ENCODE measurements around the gene ATAD3C.
A peak's percentile ranks its signal among the peaks of the same experiment; 100 is the strongest.
"Not testable (repeated sequence)": the region's sequence is repeated elsewhere in the genome, so short reads cannot be mapped to it uniquely, and the experiment has no call there.

ATAD3C gene

DNA sequence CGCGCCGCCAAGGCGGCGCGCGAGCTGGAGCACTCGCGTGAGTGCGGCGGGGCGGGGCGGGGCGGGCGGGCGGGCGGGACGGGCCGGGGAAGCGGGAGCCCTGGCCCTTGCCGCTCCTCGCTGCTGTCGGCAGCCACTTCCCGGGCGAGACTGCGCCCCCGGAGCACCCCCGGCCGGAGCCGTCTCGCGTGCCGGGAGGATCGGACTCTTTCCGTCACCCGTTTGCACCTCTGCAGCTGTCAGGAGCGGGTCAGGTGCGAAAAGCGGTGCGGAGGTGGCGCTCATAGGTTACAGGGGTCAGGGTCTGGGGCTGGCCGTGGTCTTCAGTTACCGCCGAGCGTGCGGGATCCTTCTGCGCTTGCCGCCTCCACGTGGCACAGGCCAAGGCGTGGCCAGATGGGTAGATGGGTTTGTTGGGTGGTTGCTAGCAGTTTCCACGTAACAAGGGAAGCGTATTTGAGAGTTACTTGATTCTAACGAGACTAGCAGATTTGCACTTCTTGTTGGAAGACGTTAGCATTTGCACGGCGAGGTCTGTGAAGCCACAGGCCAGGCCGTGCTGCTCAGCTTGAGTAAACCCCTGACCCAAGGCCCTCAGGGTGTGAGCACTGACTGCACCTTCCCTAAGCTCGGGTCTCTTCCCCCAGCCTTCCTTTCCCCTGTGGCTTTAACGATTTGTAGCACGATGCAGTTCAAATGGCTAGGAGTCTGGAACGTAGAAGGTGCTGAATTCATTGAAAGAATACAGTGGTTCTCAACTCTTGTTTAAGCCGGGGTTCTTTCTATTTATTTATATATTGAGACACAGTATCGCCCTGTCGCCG is 22.8 kb downstream of the ATAD3C start:
- not testable (repeated sequence) for DNase-seq (ENCODE audit: low read depth)

DNA sequence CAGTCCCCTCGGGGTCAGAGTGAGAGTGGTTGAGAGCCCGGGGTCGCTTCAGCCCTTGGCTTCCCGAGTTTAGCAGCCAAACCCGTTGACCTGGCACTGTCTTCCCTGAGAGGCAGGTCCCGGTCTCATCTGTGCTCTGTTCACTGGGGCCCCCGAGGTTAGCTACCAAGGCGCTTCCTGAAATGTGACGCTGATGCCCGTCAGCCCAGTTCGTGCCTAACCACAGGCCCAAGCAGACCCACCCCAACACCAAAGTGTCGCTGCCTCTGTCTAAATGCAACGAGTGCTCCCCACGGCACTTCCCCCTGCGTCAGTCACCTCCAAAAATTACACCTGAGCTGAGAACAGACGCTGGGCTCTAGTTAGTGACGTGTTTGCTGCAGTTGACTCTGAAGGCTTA is 26.5 kb downstream of the ATAD3C start:
- not testable (repeated sequence) for DNase-seq (ENCODE audit: low read depth)

DNA sequence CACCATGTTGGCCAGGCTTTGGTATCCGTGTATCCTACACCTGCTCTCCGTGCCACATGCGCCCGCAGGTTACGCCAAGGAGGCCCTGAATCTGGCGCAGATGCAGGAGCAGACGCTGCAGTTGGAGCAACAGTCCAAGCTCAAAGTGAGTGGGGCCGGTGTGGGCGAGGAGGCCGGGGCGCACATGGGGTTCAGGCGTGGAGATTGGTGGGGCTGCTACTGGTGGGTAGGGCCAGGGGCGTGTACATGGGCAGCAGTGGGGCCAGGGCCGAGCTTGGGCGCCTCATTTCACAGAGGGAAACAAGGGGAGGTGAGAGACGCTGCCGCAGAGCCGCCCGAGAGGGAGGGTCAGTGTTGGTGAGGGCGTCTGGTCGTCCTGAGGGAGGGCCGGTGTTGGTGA is 27.7 kb downstream of the ATAD3C start:
- DNase-seq (ENCODE audit: low read depth) = no peak

DNA sequence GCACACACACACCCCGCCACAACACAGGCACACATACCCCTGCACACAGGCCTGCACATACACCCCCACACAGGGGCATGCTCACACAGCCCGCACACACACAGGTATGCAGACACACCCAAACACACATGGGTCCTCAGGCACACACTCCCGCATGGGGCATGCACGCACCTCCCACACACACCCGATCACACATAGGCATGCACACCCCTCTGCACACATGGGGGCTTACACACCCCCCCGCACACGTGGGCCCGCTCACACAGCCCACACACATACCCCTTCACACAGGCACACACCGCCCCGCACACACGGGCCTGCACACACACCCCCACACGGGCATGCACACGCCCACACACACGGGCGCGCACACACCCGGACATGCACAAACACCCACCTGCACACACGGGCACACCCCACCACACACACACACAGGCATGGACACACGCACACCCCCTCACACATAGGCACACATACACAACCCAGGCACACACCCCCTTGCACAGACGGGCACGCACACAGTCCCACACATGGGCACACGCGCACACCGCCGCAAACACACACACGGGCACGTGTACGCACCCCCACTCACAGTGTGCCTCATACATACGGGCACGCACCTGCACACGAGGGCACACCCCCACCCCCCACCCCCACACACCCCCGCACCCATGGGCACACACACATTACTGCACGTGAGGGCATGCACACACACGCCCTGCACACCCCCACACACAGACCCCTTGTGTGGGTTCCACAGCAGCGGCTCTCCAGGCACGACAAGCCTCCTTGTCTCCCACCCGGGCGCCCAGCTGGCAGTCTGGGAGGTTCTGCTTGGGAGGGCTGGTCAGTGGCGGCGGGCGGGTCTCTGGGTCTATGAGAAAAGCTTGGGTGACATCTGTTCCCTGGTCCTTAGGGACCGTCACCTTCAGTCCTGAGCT is 30.3 kb downstream of the ATAD3C start:
- no peak for DNase-seq (ENCODE audit: low read depth)

DNA sequence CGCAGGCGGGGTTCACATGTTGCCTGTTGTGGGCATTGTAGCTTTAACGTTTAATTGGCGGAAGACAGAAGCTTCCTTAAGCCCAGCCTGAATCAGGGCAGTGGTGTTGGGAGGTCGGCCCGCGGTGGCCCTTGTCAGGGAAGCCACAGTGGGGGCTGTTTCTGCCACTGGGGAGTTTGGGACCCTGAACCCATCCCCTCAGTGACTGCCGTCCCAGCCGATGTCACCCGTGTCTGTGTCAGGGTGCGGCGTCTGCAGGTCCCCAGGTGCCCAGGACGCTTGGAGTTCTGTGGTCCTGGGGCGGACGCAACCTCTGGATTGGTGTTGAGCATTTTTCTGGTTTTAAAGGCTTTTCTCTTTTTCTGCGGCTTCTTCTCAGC is 31.0 kb downstream of the ATAD3C start:
- not testable (repeated sequence) for DNase-seq (ENCODE audit: low read depth)

DNA sequence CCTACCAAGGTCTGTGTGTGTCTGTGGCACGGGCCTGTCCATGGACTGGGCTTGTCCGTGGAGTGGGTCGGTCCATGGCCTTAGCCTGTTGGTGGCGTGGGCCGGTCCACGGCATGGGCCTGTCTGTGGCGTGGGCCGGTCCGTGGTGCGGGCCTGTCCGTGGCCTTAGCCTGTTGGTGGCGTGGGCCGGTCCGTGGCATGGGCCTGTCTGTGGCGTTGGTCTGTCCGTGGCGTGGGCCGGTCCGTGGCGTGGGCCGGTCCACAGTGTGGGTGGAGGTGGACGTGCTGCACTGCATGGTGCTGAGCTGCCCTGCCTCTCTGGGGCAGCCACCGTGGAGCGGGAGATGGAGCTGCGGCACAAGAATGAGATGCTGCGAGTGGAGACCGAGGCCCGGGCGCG is 32.3 kb downstream of the ATAD3C start:
- DNase-seq (ENCODE audit: low read depth) = not testable (repeated sequence)

DNA sequence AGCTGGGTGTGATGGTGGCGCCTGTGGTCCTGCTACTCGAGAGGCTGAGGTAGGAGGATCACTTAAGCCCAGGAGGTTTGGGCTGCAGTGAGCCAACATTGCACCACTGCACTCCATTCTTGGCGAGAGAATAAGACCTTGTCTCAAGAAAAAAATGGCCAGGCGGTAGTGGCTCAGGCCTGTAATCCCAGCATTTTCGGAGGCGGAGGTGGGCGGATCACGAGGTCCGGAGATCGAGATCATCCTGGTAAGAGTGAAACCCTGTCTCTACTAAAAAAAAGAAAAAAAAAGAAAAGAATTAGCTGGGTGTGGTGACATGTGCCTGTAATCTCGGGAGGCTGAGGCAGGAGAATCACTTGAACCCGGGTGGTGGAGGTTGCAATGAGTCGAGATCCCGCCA is 33.4 kb downstream of the ATAD3C start:
- no peak for DNase-seq (ENCODE audit: low read depth)

DNA sequence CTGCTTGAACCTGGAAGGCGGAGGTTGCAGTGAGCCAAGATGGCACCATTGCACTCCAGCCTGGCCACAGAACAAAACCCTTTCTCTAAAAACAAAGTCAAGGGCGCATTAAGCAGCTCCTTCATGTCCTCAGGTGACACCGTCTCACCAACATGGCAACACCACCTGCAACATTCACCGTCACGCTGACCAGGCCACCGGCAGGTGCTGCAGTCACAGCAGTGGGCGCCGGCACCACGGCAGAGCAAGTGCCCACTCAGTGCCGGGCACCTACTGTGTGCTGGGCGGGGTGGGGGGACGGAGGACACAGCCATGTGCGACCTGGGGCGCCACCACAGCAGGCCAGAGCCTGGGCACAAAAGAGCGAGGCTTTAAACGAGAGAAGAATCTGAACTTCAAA is 34.2 kb downstream of the ATAD3C start:
- DNase-seq (ENCODE audit: low read depth) = no peak

DNA sequence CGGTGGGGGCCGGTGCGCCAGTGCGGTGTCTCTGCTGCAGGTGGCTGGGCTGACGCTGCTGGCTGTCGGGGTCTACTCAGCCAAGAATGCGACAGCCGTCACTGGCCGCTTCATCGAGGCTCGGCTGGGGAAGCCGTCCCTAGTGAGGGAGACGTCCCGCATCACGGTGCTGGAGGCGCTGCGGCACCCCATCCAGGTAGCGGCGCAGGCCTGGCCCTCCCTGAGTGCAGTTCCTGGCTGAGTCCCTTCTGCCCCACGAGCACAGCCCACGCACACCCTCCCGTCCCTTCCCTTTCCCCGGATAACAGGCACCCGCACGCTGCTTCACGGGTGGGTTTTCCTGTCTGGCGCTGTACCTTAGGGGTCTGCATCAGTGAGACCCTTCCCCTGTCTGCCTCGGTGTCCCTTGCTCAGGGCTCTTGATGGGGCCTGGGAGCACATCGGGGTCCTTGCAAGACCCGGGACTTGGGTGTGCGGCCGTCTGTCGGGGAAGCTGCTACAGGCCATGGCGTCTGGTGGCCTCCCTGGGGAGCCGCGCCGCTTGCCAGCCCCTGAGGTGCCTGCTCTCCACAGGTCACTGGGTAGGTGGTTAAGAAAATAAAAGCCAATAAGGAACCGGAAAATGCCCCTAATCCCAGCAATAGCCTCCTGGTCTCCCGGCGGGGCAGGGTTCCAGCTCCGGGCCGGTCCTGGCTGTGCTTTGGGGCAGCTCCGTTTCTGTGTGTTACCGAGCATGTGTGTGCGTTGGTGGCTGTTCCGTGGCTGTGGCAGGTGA is 35.7 kb downstream of the ATAD3C start:
- DNase-seq (ENCODE audit: low read depth) = not testable (repeated sequence)

DNA sequence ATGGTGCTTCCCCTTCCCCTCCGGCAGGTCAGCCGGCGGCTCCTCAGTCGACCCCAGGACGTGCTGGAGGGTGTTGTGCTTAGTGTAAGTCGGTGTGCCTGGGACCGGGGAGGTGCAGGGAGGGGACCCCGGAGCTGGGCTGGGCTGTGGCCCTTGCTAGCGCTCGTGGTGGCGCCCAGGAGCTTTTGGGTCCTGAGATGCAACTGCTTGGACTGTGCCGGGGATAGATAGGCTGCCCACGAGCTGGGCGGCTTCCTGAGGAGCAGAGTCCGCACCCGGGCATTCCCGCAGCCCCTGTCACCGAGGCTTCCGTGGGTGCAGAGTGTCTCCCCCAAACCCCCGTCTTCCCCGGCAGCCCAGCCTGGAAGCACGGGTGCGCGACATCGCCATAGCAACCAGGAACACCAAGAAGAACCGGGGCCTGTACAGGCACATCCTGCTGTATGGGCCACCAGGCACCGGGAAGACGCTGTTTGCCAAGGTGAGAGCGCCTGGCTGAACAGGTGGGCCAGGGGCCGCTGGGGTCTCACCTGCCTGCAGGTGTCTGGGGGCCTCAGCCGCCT is 36.3 kb downstream of the ATAD3C start:
- not testable (repeated sequence) for DNase-seq (ENCODE audit: low read depth)

DNA sequence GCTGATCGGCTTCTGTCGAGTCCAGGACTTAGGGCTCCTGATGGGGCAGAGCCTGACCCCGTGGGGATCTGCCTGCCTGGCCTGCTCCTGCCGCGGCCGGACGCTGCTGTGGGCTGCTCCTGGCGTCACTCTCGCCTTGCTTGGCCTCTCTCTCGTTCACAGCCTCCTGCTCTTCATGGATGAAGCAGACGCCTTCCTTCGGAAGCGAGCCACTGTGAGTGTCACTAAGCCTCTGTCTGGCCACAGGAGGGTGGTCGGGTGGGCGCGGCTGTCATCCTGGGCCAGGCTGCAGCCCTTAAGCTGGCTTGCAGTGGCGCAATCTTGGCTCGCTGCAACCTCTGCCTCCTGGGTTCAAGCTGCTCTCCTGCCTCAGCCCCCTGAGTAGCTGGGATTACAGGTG is 38.2 kb downstream of the ATAD3C start:
- no peak for DNase-seq (ENCODE audit: low read depth)

DNA sequence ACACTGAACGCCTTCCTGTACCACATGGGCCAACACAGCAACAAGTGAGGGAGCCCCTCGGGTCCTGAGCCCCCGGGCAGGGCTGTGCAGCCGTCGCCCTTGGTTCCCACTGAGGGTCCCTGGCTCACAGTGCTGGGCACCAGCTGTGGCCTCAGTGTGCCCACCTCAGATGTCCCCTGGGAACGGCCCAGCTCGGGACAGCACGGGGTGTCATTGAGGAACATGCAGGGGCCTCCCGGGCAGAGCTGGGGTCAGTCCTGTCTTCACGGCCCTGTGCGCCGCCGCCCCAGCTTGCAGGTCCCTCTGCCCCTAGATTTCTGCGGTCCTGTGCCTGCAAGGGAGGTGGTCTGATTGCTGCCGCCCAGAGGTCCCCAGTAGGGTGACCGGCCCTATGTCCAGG is 39.7 kb downstream of the ATAD3C start:
- DNase-seq (ENCODE audit: low read depth) = no peak

DNA sequence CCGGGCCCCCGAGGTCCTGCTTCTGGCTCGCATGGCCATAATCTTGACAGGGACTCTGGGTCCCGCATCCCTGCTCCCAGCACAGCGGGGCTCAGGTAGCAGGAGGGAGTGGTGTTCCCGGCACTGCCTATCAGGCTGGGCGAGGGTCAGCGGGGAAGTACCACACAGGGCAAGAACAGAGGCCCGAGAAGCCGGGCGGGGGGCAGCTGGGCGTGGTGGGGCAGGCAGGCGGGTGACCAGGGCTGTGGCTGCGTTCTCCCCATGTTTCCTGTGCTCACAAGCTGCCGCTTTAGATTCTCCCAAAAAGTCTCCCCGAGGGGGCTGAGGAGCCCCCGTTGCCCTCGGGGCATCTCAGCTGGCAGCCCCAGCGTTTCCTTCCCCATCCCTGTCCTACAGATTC is 40.4 kb downstream of the ATAD3C start:
- no peak for DNase-seq (ENCODE audit: low read depth)

DNA sequence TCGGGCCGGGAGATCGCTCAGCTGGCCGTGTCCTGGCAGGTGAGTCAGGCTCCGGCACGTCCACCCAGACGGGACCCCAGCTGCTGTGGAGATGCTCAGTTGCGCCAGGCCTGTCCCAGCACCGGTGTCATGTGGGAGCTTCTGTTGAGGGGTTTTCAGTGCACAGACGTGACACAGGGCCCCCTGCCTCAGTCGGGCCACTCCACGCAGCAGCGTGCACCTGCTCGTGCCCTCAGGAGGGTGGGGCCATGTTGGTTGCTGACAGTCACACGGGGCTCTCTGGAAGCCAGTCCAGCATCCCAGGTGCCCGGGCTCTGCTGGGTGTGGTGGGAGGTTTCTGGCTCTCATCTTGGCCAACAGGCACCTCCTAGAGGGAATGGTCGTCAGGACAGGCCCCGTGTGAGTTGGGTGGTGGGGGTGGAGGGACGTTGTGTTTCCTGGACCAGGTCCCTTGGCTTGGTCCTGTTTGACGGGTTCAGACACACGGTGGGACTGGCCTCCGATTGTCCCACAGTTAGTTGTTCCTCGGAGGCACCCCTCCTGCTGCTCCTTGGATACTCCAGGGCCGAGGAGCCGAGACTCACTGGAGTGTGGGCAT is 41.2 kb downstream of the ATAD3C start:
- DNase-seq (ENCODE audit: low read depth) = no peak

DNA sequence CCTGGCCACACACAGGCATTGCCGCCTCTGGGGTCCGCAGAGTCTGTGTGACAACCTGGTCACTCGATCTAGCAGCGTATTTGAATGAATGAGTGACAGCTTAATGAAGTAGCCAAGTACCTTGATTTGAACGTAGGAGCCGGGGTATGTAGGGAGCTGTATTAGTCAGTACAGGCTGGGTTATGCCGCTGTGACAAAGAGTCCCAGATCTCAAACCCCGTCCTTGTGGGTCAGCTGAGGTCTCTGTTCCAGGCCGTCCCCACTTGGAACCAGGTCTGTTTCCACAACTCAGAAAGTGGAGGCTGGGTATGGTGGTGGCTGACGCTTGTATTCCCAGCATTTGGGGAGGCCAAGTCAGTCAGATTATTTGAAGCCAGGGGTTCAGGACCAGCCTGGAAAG is 42.1 kb downstream of the ATAD3C start:
- DNase-seq (ENCODE audit: low read depth) = no peak

DNA sequence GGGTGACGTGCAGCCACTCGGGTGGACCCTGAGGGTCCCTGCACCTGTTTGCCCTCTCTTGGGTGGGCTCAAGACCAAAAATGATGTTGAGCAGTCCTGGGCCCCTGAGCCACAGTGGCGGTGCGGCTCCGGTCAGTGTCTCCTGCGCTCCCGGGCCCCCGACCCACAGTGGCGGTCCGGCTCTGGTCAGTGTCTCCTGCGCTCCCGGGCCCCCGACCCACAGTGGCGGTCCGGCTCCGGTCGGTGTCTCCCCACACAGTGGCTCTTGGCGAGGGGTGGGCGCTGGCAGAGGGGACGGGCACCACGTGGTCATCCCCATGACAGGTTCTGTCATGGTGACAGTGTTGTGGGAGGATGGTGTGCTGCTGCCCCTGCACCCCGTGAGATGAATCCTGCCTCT is 44.8 kb downstream of the ATAD3C start:
- not testable (repeated sequence) for DNase-seq (ENCODE audit: low read depth)

DNA sequence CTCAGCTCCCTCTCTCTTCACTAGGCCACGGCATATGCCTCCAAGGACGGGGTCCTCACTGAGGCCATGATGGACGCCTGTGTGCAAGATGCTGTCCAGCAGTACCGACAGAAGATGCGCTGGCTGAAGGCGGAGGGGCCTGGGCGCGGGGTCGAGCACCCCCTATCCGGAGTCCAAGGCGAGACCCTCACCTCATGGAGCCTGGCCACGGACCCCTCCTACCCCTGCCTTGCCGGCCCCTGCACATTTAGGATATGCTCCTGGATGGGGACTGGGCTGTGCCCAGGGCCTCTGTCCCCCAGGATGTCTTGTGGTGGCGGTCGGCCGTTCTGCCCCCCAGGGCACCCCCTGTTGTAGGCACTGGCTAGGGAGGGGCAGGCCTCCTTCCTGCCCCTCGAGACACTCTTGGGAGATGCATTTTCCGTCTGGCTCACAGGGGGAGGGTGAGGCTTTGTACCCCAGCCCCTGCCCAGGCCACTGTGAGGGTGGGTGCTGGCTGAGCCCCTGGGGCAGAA is 46.0 kb downstream of the ATAD3C start:
- DNase-seq (ENCODE audit: low read depth) = not testable (repeated sequence)

DNA sequence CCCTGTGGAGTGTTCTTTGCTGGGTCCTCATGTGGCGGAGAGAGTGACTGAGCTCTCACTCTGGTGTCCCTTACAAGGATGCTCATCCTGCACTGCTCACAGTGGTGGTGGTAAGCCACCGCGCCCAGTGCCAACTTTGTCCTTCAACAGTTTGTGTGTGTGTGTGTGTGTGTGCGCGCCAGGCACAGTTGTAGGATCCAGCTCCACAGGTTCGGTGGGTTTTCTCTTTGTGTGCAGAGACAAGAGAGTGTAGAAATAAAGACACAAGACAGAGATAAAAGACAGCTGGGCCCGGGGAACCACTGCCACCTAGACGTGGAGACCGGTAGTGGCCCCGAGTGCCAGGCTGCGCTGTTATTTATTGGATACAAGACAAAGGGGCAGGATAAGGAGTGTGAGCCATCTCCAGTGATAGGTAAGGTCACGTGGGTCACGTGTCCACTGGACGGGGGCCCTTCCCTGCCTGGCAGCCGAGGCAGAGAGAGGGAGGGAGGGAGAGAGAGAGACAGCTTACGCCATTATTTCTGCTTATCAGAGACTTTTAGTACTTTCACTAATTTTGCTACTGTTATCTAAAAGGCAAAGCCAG is 55.4 kb downstream of the ATAD3C start:
- DNase-seq (ENCODE audit: low read depth) = peak; percentile 15

DNA sequence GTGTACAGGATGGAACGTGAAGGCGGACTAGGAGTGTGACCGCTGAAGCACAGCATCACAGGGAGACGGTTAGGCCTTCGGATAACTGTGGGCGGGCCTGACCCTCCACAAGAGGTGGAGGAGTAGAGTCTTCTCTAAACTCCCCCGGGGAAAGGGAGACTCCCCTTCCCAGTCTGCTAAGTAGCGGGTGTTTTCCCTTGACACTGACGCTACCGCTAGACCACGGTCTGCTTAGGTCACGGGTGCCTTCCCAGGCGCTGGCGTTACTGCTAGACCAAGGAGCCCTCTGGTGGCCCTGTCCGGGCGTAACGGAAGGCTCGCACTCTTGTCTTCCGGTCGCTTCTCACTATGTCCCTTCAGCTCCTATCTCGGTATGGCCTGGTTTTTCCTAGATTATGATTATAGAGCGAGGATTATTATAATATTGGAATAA is 55.9 kb downstream of the ATAD3C start:
- not testable (repeated sequence) for DNase-seq (ENCODE audit: low read depth)

DNA sequence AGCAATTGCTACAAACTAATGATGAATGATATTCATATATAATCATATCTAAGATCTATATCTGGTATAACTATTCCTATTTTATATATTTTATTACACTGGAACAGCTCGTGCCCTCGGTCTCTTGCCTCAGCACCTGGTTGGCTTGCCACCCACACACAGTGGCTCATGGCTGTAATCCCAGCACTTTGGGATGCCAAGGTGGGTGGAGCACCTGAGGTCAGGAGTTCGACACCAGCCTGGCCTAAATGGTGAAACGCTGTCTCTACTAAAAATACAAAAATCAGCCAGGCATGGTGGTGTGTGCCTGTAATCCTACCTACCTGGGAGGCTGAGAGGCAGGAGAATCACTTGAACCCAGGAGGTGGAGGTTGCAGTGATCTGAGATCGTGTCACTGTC is 56.3 kb downstream of the ATAD3C start:
- not testable (repeated sequence) for DNase-seq (ENCODE audit: low read depth)

DNA sequence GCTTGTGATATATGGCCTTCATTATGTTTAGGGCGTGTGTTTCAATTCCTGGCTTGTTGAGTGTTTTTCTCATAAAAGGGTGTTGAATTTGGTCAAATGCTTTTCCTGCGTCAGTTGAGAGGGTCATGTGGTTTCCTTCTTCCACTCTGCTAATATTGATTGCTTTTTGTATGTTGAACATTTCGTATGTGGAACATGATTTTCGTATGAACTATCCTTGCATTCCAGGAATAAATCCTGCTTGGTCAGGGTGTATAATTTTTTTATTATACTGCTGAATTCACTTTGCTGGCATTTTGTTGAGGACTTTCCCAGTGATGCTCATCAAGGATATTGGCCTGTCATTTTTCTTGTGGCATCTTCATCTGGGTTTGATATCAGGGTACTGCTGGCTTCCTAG is 57.8 kb downstream of the ATAD3C start:
- no peak for DNase-seq (ENCODE audit: low read depth)
